Small intestine (tissue), 7 donors: ENCODE data around the gene NUP214. TPM values are rescaled to one million over a fixed set of nuclear protein-coding genes. Genes with fewer than 3 reads are reported as not detected.
"Not testable (repeated sequence)": the region's sequence is repeated elsewhere in the genome, so short reads cannot be mapped to it uniquely, and the experiment has no call there.

Experiments used
- DNase-seq, 2 donors: peaks; one replicate each; pipeline versions ENCODE4 v3.0.0 to v3.0.0-alpha.2; 2013
- FAIRE-seq: peaks from 2 replicates; lab custom pipeline; 2012; peaks lifted over from hg19 to GRCh38; lab: Jason Lieb, UNC
- H3K27ac ChIP-seq, 3 donors: one replicate each; pipeline ENCODE4 v1.5.1; 2013; ENCODE audit warnings: low read length in 2 of 3, mild to moderate bottlenecking in 2 of 3, control low read depth in 1 of 3, inconsistent platforms in 1 of 3, low read depth in 1 of 3, moderate library complexity in 1 of 3
- H3K27me3 ChIP-seq, 3 donors: one replicate each; pipeline ENCODE4 v1.6.1; 2013; ENCODE audit warnings: low read length in 3 of 3, inconsistent platforms in 1 of 3; ENCODE audit not compliant: control insufficient read depth in 3 of 3, insufficient read depth in 3 of 3
- H3K36me3 ChIP-seq, 3 donors: one replicate each; pipeline ENCODE4 v1.6.1; 2013; ENCODE audit warnings: low read length in 3 of 3, inconsistent platforms in 1 of 3, low read depth in 1 of 3, mild to moderate bottlenecking in 1 of 3, moderate library complexity in 1 of 3; ENCODE audit not compliant: control insufficient read depth in 3 of 3, insufficient read depth in 2 of 3
- H3K4me1 ChIP-seq, 3 donors: one replicate each; pipeline ENCODE4 v1.6.1; 2013; ENCODE audit warnings: low read length in 2 of 3, inconsistent platforms in 1 of 3, low read depth in 1 of 3, mild to moderate bottlenecking in 1 of 3, moderate library complexity in 1 of 3; ENCODE audit not compliant: control insufficient read depth in 3 of 3, insufficient read depth in 2 of 3
- H3K4me3 ChIP-seq, 3 donors: one replicate each; pipeline ENCODE4 v1.5.1; 2013; ENCODE audit warnings: low read length in 3 of 3, control low read depth in 1 of 3, inconsistent platforms in 1 of 3, low read depth in 1 of 3, mild to moderate bottlenecking in 1 of 3, moderate library complexity in 1 of 3
- H3K9me3 ChIP-seq, 2 donors: one replicate each; pipeline ENCODE4 v1.6.1; 2013; ENCODE audit warnings: low read depth in 1 of 2, low read length in 1 of 2; ENCODE audit not compliant: control insufficient read depth in 2 of 2, insufficient read depth in 1 of 2
- WGBS, 3 donors: extraction: QIAGEN DNeasy Blood & Tissue Kit; methylation state at CpG; one replicate each; pipeline ENCODE4 v1.1.7; 2013; 5-methylcytosine and 5-hydroxymethylcytosine counted together
- polyA plus RNA-seq, 4 donors: library from polyadenylated mRNA; stranded (reverse) in 3 of 4; unstranded in 1 of 4; fragments of 200-250 nt in 3 of 4; fragments of 120-200 nt in 1 of 4; gene quantifications; one replicate each; pipeline versions ENCODE4 v1.2.1 to v1.2.3, GENCODE V29; 2013
- donor health status: healthy with polysubstance abuse.
- donor health status: control.
- donor health status: control.
- donor health status: Bipolar disorder and iron deficiency.
- donor health status: healthy.

NUP214 gene
- polyA plus RNA-seq, 4 donors: 16.7 to 49.7 (median 37.3) TPM

GRCh38 chr9:131099845-131100244 lies 25.5 kb upstream of the NUP214 start:
- not testable (repeated sequence) for H3K27ac ChIP-seq, H3K36me3 ChIP-seq, H3K4me1 ChIP-seq, H3K4me3 ChIP-seq, H3K9me3 ChIP-seq, DNase-seq, FAIRE-seq
- peaks cover 0 to 31% (median 14%) of the 10 kb centered on the region in 3 donors for H3K27me3 ChIP-seq
- 81 to 92% (median 91%) methylated on average over 8 of the region's 8 CpGs for WGBS, 3 donors

DNA sequence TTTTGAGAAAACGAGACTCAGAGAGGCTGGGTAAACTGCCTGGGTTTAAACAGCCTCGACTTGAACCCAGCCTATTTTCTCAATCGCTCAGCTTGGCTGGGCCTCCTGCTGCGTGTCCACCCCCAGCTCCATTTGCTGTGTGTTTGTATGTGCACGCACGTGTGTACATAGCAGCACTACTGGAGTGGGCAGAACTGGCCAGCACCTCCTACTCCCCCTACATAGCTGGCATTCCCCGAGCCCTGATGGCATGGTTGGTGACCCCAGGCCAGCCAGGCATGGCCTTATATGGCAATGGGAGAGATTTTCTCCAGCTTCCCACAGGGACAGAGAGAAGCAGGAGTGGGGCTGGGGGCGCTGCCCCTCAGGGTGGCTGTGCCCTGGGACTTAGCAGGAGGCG lies 24.9 kb upstream of the NUP214 start:
- H3K9me3 ChIP-seq: no peaks in the 10 kb centered on the region
- no peak overlapping the region for H3K4me3 ChIP-seq
- WGBS, 3 donors: 79 to 83% (median 81%) methylated on average over 9 of the region's 9 CpGs
- FAIRE-seq (no peak), DNase-seq (no peak)
- no peaks in the 10 kb centered on the region for H3K36me3 ChIP-seq
- H3K4me1 ChIP-seq: no peaks in the 10 kb centered on the region
- H3K27ac ChIP-seq: no peak overlapping the region
- H3K27me3 ChIP-seq: peaks cover 0 to 26% (median 12%) of the 10 kb centered on the region in 3 donors

DNA sequence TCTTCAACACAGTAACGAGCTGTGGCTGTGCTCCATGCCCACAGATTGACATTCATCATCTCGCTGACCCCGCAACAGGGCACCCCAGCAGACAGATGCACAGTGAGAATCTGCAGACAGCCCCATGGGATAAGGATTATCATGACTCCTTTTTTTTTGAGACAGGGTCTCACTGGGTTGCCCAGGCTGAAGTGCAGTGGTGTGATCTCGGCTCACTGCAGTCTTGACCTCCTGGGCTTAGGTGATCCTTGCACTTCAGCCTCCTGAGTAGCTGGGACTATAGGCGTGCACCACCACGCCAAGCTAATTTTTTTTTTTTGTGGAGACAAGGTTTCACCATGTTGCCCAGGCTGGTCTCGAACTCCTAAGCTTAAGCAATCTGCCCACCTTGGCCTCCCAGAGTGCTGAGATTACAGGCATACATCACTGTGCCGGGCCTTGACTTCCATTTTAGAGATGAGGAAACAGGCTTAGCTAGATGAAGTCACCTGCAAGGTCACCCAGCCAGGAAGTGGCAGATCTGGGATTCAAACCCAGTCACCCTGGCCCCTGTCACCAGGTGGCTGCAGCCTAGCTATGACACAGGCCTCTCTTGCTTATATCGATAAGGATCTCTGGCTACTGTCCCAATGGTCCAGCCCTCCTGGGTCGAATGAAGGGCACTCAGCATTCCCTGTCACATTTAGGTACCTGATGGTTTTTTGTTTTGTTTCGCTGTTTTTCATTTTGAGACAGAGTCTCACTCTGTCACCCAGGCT lies 24.0 kb upstream of the NUP214 start:
- H3K36me3 ChIP-seq: no peaks in the 10 kb centered on the region
- no peaks in the 10 kb centered on the region for H3K9me3 ChIP-seq
- H3K4me1 ChIP-seq: no peaks in the 10 kb centered on the region
- FAIRE-seq (no peak), DNase-seq (no peak)
- H3K27me3 ChIP-seq: peaks cover 0 to 18% (median 9%) of the 10 kb centered on the region in 3 donors
- 81 to 85% (median 81%) methylated on average over 11 of the region's 11 CpGs for WGBS, 3 donors
- H3K4me3 ChIP-seq: no peak overlapping the region
- H3K27ac ChIP-seq: no peak overlapping the region

- Histone ChIP-seq H3K4me1 (no peaks in the 10 kb centered on the region), H3K27ac (no peak overlapping the region), H3K4me3 (no peak overlapping the region), H3K9me3 (no peaks in the 10 kb centered on the region), H3K27me3 (peaks cover 0 to 3% (median 0%) of the 10 kb centered on the region in 3 donors), H3K36me3 (no peaks in the 10 kb centered on the region)
- DNase-seq: no peak
- 76 to 91% (median 88%) methylated on average over 9 of the region's 9 CpGs for WGBS, 3 donors
- FAIRE-seq: no peak
Measured at GRCh38 chr9:131103024-131103423, 22.4 kb upstream of the NUP214 start.

DNA sequence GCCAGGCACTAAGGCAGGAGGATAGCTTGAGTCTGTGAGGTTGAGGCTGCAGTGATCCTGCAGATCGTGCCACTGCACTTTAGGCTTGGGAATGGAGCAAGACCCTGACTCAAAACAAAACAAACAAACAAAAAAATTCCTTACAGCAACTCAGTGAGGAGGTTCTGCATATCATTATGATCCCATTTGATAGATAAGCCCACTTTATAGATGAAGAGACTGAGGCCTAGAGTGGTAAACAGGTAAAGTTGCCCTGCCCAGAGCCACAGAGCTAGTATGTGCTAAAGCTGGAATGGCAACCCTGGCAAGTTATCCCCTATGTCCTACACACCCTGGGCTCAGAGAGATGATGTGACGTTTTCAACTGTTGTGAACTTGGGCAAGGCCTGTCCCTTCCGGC lies 21.9 kb upstream of the NUP214 start:
- Histone ChIP-seq H3K27me3 (no peaks in the 10 kb centered on the region), H3K4me3 (no peak overlapping the region), H3K27ac (no peak overlapping the region), H3K36me3 (no peaks in the 10 kb centered on the region), H3K4me1 (no peaks in the 10 kb centered on the region), H3K9me3 (no peaks in the 10 kb centered on the region)
- 89 to 91% (median 91%) methylated on average over 3 of the region's 3 CpGs for WGBS, 3 donors
- DNase-seq (no peak), FAIRE-seq (no peak)

DNA sequence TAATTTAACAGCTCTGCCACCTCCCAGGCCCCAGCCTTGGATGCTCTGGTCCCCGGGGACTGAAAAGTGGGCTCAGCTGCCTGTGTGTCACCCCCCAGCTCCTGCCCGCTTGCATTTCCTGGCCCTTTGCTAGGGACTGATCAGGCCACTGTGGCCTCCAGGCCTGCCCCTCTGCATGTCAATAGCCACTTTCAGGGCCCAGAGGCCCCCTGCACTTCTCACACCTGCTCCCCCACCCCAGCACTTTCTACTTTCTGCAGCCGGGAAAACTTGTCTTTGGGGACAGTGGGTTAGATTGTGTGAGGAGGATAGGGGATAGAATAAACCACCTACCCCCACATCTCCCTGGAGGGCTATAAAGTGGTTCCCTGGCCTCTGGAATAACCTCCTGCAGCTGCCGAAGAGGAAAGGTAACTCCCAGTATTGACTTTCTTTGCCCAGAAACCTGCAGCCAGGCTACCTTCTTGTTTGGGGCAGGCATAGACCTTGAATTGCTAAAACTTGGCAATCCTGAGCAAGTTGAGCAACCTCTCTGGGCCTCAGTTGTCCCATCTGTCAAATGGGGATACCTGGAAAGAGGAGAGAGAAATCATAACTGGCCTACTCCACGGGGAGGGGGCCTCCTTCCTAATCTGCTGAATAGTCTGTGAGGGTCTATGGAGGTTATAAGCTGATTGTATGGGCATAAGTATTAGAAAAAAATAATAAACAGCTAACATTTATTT lies 21.2 kb upstream of the NUP214 start:
- H3K36me3 ChIP-seq: no peaks in the 10 kb centered on the region
- H3K27ac ChIP-seq: no peak overlapping the region
- no peaks in the 10 kb centered on the region for H3K27me3 ChIP-seq
- H3K4me1 ChIP-seq: no peaks in the 10 kb centered on the region
- no peaks in the 10 kb centered on the region for H3K9me3 ChIP-seq
- H3K4me3 ChIP-seq: no peak overlapping the region
- 69 to 82% (median 72%) methylated on average over 5 of the region's 5 CpGs for WGBS, 3 donors
- no peak for DNase-seq
- FAIRE-seq: no peak

DNA sequence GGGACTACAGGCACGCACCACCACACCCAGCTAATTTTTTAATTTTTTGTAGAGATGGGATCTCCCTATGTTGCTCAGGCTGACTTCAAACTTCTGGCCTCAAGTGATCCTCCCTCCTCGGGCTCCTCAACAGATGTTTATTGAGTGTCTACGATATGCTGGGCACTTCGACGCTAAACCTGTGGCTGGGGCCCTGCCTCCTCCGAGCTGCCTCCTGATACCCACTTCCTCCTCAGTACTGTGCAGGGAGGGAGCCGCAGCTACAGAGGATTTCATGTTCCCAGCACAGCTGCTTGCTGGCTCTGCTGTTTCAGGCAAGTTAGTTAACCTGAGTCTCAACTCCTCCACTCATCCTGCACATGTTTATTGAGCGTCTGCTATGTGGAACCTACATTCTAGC lies 19.4 kb upstream of the NUP214 start:
- WGBS, 3 donors: 84 to 88% (median 87%) methylated on average over 8 of the region's 8 CpGs
- Histone ChIP-seq H3K36me3 (no peaks in the 10 kb centered on the region), H3K4me3 (no peak overlapping the region), H3K9me3 (no peaks in the 10 kb centered on the region), H3K27me3 (no peaks in the 10 kb centered on the region), H3K27ac (no peak overlapping the region), H3K4me1 (no peaks in the 10 kb centered on the region)
- no peak for DNase-seq
- no peak for FAIRE-seq

- Histone ChIP-seq H3K36me3 (no peaks in the 10 kb centered on the region), H3K4me1 (no peaks in the 10 kb centered on the region), H3K4me3 (no peak overlapping the region), H3K27me3 (no peaks in the 10 kb centered on the region), H3K27ac (no peak overlapping the region), H3K9me3 (no peaks in the 10 kb centered on the region)
- 74 to 78% (median 74%) methylated on average over 8 of the region's 8 CpGs for WGBS, 3 donors
- FAIRE-seq: no peak
- no peak for DNase-seq
Measured at GRCh38 chr9:131107760-131108159, 17.6 kb upstream of the NUP214 start.
